ENCODE measurements around the gene RABGAP1L.
"Not testable (repeated sequence)": the region's sequence is repeated elsewhere in the genome, so short reads cannot be mapped to it uniquely, and the experiment has no call there.

The RABGAP1L gene

DNA sequence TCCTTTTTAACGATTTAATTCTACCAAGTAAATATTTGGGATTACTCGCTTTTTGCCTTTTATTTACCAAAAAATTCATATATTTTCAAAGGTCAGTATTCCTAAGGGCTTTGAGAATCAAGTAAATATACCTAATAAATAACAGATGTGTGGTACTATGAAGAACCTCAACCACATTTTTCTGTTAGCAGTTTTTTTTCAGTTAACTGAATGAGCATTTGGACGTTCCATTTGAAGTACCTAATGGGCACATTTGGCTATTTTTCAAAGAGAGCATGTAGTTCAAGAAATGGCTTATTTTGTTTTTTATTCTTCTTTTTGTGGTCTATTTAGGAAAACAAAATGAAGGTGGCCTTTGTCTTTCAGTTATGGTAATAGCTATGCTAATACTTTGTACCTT is 541.5 kb downstream of the RABGAP1L start:
- DNase-seq (ENCODE audit: low read depth in 4 of 4, low spot score in 1 of 4) = no peak

DNA sequence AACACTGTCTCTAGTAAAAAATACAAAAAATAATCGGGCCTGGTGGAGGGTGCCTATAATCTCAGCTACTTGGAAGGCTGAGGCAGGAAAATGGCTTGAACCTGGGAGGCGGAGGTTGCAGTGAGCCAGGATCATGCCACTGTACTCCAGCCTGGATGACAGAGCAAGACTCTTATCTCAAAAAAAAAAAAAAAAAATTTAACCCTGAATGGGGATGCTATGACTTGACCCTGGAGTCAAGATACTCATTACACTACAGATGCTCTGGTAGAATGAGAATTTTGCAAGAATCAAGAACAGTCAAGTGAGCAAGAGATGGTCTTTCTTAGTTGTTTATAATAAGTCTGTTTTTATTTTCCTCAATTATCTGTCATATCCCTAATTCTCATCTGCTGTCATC is 542.2 kb downstream of the RABGAP1L start:
- no peak for DNase-seq (ENCODE audit: low read depth in 4 of 4, low spot score in 1 of 4)

DNA sequence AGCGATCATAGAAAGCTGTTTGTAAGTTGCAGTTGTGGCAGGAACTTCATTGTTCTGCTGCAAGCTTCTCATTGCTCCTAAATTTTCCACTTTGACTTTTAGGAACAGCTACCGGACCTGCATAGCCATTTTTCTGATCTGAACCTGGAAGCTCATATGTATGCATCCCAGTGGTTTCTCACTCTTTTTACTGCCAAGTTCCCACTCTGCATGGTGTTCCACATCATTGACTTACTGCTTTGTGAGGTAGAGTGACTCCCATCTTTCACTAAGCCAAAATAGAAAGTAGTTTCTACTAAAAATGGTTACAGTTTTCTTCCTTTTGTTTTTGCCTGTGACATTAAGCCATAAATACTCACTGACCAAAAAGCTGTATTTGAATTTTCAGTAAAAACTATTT is 542.7 kb downstream of the RABGAP1L start:
- no peak for DNase-seq (ENCODE audit: low read depth in 4 of 4, low spot score in 1 of 4)

DNA sequence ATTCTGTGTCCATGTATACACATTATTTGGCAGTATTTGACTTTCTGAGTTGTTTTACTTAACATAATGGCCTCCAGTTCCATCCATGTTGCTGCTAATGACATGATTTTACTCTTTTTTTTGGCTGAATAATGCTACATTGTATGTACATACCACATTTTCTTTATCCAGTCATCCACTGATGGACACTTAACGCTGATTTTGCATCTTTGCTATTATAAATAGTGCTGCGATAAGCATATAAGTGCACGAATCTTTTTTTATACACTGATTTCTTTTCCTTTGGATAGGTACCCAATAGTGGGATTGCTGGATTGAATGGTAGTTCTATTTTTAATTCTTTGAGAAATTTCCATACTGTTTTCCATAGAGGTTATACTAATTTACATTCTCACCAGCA is 544.0 kb downstream of the RABGAP1L start:
- DNase-seq (ENCODE audit: low read depth in 4 of 4, low spot score in 1 of 4) = no peak

DNA sequence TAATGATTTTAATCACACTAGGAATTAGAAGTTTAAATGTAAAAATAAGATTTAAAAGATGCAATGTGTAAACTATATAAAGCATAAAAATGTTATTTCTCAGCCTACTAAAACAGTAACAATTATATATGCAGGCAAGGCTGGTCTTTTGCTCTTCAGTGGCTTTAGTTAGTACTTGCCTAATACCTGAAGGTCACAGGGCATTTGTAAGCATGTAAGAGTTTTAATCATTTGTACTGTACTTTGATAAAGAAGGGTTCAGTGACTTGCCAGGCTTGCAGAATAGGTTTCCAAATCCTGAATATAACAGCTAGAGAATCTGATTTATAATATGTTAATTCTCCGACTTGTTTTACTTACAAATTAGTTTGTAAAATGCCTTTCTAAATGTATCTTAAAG is 545.0 kb downstream of the RABGAP1L start:
- no peak for DNase-seq (ENCODE audit: low read depth in 4 of 4, low spot score in 1 of 4)

DNA sequence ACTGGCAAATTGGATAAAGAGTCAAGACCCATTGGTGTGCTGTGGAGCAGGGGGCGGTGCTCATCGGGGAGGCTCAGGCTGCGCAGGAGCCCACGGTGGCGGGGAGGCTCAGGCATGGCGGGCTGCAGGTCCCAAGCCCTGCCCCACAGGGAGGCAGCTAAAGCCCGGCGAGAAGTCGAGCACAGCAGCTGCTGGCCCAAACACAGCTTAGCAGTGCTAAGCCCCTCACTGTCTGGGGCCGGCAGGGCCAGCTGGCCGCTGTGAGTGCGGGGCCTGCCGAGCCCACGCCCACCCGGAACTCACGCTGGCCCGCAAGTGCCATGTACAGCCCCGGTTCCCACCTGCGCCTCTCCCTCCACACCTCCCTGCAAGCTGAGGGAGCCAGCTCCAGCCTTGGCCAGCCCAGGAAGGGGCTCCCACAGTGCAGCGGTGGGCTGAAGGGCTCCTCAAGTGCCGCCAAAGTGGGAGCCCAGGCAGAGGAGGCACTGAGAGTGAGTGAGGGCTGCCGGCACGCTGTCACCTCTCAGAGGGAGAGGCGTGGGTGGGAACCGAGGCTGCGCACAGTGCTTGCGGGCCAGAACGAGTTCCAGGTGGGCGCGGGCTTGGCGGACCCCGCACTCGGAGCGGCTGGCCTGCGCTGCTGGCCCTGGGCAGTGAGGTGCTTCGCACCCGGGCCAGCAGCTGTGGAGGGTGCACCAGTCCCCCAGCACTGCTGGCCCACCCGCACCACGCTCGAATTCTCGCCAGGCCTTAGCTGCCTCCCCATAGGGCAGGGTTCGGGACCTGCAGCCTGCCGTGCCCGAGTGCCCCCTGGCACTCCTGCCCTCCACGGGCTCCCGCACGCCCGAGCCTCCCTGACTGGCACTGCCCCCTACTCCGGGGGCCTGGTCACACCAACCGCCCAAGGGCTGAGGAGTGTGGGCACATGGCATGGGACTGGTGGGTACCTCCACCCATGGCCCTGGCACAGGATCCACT is 551.8 kb downstream of the RABGAP1L start:
- DNase-seq (ENCODE audit: low read depth in 4 of 4, low spot score in 1 of 4) = no peak

DNA sequence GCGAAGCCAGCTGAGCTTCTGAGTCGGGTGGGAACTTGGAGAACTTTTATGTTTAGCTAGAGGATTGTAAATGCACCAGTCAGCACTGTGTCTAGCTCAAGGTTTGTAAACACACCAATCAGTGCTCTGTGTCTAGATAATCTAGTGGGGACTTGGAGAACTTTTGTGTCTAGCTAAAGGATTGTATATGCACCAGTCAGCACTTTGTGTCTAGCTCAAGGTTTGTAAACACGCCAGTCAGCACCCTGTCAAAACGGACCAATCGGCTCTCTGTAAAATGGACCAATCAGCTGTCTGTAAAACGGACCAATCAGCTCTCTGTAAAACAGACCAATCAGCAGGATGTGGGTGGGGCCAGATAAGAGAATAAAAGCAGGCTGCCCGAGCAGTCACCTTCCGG is 552.5 kb downstream of the RABGAP1L start:
- DNase-seq (ENCODE audit: low read depth in 4 of 4, low spot score in 1 of 4) = not testable (repeated sequence)

DNA sequence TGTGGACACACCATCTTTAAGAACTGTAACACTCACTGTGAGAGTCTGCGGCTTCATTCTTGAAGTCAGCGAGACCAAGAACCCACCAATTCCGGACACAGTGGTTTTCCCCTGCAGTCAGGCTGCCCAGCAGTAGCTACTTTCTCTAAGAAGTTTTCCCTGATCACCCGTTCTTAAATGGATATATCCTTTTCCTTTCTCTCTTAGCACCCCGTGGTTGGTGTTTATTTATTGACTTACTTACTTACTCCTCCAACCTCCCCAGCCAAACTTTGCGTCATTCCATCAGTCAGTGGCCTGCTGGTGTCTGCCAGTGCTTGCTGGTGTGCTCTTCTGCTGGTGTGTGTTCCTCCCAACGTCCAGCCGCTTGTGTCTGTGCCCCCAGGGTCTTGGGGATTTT is 553.2 kb downstream of the RABGAP1L start:
- no peak for DNase-seq (ENCODE audit: low read depth in 4 of 4, low spot score in 1 of 4)

DNA sequence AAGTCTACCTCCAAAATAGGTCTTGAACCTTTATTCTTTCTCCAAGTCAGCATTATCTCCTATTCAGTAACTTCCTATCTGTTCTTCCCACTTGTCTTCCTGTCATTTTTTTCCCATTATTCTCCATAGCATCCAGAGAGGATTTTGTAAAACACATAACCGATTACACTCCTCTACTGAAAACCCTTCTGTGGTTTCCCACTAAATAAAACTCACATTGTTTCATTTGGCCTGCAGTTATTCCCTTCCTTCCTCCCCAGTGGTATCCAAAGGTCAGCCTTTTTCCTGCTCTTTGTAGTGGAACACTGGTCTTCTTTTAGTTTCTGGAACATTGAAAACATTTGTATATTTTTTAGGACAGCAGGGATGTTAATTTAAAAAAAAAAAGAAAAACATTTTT is 554.5 kb downstream of the RABGAP1L start:
- no peak for DNase-seq (ENCODE audit: low read depth in 4 of 4, low spot score in 1 of 4)

DNA sequence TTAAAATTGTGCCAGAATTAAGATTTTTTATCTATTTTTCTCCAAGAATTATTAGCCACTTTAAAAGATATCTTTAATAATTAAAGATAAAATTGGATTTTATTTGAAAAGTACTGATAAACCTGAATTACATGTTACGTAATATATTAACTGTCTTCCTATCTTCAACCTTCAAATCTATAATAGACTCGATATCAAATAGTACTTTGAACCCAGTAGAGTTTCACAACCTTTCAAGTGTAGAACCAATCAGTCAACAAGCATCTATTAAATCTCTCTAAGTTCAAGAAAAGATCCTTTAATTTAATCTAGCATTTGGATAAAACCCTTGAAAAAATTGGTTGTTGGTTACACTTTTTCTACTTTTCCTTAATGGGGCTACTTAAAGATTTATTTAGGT is 559.9 kb downstream of the RABGAP1L start:
- no peak for DNase-seq (ENCODE audit: low read depth in 4 of 4, low spot score in 1 of 4)

DNA sequence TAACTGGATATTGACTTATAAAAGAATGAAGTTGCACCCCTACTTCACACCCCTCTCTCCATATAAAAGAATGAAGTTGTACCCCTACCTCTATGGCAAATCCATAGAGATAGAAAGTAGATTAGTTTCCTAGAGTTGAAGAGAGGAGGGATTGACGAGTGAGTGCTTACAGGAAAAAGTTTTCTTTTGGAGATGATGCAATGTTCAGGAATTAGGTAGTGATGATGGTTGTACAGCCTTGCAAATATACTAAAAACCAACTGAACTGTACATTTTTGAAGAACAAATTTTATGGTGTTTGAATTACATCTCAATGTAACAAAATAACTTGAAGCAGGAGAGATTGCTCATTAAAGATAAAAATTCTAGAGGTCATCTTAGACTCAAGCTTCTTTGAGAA is 561.3 kb downstream of the RABGAP1L start:
- DNase-seq (ENCODE audit: low read depth in 4 of 4, low spot score in 1 of 4) = no peak

DNA sequence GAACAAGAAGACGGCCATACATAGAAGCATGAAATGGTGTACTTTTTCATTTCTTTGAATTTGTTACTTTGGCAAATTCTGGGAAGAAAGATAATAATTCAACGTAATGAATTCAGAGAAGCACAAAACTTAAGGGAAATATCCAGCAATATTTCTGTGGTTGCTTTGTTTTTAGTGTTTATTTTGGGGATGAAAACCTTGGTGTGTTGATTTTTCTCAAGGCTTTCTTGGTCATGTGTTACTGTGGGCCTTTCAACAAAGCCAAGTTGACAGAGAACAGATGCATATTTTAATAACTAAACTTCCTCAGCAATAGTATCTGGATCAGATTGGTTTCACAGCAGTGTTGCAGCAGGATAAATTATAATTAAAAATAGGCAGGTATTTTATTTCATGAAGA is 561.9 kb downstream of the RABGAP1L start:
- no peak for DNase-seq (ENCODE audit: low read depth in 4 of 4, low spot score in 1 of 4)

DNA sequence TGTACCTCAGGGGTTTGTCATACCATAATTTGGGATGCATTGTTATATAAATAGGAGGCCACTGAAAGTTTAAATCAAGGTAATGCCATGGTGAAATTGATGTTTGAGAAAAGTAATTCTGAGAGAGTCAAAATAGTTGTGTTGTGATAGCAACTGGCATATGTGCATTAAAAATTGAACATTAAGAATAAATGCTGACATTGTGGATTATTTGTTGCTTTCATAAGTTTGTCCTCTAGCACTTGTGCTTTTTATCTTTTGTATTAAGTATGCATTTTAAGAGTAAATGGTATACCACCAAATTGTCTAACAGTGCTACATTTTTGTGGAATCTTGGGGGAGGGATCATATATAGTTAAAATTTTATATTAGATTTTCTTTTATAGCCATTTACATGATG is 564.5 kb downstream of the RABGAP1L start:
- no peak for DNase-seq (ENCODE audit: low read depth in 4 of 4, low spot score in 1 of 4)

DNA sequence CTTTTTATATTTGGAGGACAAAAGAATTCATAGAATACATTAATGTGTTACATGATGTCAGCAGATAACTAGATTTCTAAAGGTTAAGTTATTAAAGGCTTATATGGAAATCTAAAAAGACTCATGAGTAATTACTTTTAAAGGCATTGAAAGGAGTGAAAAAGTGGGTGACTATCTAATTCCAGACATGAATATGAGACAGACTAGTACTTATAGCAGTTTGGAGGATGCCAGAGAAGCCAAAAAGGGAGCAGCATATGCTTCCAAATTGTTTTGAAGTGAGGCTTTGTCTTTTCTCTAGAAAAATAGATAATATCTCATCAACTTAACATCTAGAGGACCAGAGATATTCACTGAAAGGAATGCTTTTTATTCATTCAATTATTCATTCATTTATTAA is 564.9 kb downstream of the RABGAP1L start:
- DNase-seq (ENCODE audit: low read depth in 4 of 4, low spot score in 1 of 4) = no peak

DNA sequence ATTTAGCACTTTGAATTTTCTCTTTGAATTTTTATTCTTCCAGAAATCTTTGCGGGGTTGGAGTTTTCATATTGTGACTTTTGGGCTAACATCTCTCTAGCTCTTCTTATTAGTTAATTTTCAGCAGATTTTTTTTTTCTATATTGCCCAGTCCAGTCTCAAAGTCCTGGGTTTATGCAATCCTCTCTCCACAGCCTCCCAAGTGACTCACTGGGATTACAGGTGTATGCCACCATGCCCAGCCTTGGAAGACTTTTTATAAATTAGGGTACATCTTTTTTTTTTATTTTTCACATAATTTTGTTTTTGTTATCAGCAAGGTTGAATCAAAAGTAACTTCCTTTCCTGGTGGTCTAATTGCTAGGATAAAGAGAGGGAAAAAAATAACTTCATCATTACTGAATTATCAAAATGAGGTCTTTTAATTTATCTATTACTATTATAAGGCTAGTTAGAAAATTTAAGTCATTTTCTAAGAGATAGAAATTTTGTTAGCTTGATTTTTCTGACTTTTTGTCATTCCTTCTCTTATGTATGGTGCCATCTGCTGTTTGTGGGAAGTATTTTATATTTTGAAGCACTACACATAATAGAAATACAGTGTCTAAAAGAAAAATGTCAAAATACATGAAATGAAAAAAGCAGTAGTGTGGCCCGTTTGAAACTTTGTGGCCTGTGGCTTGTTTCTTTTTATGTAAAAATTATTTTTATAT is 567.0 kb downstream of the RABGAP1L start:
- no peak for DNase-seq (ENCODE audit: low read depth in 4 of 4, low spot score in 1 of 4)

DNA sequence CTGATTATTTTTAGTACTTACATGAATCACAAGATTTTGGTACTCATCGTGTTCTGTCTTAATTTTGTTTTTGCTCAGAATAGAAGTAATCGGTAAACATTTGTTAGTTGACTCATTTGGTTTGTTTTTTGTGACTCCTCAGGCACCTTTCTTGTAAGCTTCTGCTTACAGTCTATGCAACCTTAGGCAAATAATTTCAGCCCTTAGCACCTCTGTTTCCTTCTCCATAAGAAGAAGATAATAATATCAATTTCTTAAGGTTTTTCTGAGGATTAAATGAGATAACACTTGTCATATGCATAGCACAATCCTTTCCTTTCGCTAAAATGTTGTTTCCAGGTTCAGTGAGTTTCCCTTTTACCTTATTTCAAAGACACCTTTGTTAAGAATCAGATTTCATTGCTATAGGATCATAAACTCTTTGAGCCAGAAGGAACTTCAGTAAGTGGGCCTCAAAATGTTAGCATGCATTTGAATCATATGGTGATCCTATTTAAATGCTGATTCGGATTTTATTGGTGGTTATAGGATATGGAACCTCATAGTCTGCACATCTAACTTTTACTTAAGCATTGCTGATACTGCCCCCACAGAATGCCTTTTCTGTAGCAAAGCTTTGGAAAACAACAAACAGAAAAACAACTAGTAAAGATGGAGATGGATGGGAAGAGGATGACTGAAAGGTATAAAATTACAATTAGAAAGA is 567.7 kb downstream of the RABGAP1L start:
- DNase-seq (ENCODE audit: low read depth in 4 of 4, low spot score in 1 of 4) = no peak

DNA sequence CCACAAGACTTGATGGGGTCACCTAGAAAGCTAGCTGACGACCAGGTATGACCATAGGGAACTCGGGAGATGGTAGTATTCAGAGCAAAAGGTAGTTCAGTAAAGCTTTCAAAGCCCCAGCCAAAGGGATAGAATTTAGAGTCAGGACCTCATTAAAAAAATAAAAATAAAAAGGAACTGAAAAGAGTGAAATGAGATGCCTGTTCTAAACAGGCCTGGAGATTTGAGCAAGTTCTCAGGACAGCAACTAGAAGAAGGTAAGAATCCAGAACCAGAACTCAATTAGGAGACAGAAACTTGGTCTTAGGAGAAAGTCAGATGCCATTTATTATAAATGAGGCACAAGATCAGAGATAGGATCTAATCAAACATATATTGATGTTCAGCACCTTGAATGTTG is 575.0 kb downstream of the RABGAP1L start:
- DNase-seq (ENCODE audit: low read depth in 4 of 4, low spot score in 1 of 4) = no peak

DNA sequence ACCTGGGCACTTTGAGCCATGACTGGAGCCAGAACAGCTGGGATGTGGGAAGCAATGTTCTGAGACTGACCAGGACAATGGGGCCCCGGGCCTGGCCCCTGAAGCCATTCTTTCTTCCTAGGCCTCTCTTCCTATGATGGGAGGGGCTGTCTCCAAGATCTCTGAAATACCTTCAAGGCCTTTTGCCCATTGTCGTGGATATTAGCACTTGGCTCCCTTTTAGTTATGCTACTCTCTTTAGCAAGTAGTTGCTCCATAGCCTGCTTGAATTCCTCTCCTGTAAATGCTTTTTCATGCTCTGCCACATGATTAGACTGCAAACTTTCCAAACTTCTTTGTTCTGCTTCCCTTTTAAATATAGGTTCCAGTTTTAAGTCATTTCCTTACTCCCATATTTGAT is 577.5 kb downstream of the RABGAP1L start:
- no peak for DNase-seq (ENCODE audit: low read depth in 4 of 4, low spot score in 1 of 4)

DNA sequence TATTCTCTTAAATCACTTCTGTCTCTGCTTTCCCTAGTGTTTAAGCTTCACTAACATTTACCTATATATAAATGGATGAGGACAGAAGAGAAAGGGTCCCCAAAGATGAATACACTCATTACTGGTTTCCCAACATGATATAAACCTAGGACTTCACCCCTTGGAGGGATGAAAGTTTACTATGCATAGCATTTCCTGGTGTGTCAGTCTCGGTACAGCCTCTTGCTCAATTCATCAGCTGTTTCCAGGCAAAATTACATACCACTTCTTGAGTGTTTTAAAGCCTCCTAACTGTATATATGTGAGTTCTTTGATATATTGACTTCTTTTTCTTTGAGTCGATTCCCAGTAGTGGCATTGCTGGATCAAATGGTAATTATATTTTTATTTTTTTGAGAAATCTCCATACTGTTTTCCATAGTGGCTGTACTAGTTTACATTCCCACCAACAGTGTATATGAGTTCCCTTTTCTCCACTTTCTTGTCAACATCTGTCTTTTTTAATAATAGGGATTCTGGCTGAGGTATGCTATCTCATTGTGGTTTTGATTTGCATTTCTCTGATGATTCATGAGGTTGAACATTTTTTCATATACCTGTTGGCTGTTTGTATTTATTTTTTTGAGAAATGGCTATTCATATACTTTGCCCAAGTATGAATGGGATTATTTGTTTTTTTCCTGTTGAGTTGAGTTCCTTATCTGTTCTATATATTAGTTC is 581.1 kb downstream of the RABGAP1L start:
- no peak for DNase-seq (ENCODE audit: low read depth in 4 of 4, low spot score in 1 of 4)

DNA sequence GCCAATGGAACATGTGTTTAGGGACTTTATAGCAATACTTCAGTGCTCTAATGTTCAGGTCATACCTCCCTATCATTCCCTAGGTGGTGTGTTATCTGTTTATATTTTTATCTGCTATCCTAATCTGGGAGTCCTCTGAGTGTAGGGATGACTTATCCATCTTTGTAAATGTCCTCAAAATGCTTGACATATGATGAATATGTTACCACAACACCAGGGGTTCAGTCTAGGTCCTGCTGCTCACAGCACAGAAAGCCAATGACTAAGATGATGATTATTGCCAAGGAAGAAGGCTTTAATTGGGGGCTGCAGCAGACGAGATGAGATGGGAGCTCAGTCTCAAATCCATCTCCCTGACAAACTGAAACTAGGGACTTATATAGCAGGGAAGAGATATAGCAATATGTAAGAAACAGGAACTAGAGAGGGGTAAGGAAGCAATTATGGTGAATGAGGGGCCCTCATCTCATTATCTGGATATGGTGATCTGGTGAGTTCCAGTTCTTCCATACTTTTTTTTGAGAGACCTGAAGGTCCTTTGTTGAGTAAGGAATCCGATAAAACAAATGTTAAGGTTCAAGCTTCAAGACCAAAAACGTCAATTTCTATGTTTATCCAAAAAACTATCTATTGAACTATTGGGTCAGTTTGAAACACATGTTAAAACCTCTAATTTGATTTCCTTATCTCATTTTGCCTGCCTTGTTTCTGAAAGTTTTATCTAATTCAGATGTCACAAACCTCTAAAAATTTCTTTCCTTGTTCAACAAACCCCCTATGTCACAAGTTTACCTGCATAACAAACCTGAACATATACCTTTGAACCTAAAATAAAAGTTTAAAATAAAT is 583.7 kb downstream of the RABGAP1L start:
- DNase-seq (ENCODE audit: low read depth in 4 of 4, low spot score in 1 of 4) = no peak

All from stimulated activated CD4-positive, alpha-beta T cell treated with anti-CD3 and anti-CD28 coated beads, Interleukin-1b, Interleukin-23, amount 100 ng/mL, for 24 hours (primary cell).